Transverse colon (tissue), 4 donors: Measurements from ENCODE around the gene C1QTNF9B. TPM values are rescaled to one million over a fixed set of nuclear protein-coding genes. Genes with fewer than 3 reads are reported as not detected.

ENCODE experiments used
- DNase-seq: peaks from one replicate; pipeline ENCODE4 v3.0.0-alpha.2; 2019
- H3K27ac ChIP-seq, 4 donors: fragments of 200-600 bp; sonication (generic); 2 replicates each; pipeline ENCODE4 v1.5.1; 2016 to 2018; ENCODE audit warnings: inconsistent platforms in 4 of 4
- H3K27me3 ChIP-seq: fragments of 200-600 bp; sonication (generic); 2 replicates; pipeline ENCODE4 v1.5.1; 2017; ENCODE audit warnings: inconsistent platforms
- H3K36me3 ChIP-seq, 4 donors: fragments of 200-600 bp; sonication (generic); 2 replicates each; pipeline ENCODE4 v1.5.1; 2017 to 2019; ENCODE audit warnings: inconsistent platforms in 4 of 4
- H3K4me1 ChIP-seq, 4 donors: fragments of 200-600 bp; sonication (generic); 2 replicates each; pipeline ENCODE4 v1.5.1; 2017 to 2020; ENCODE audit warnings: inconsistent platforms in 4 of 4
- H3K4me3 ChIP-seq, 4 donors: fragments of 200-600 bp; sonication (generic); 1 replicate in 1 of 4; 2 replicates in 3 of 4; pipeline versions ENCODE4 v1.5.1 to v1.6.1; 2017 to 2019; ENCODE audit warnings: inconsistent platforms in 4 of 4
- H3K9me3 ChIP-seq, 2 donors: fragments of 200-600 bp; sonication (generic); 2 replicates each; pipeline ENCODE4 v1.5.1; 2017 to 2019; ENCODE audit warnings: inconsistent platforms in 2 of 2
- EP300 ChIP-seq: sonication (generic); formaldehyde crosslinking; IDR thresholded peaks from one replicate; pipeline ENCODE4 v1.6.1; 2017; ENCODE audit warnings: antibody characterized with exemption, low read depth
- POLR2A ChIP-seq: fragments of 450-650 bp; IDR thresholded peaks from one replicate; pipeline ENCODE4 v1.6.1; 2016; ENCODE audit warnings: antibody characterized with exemption, mild to moderate bottlenecking, moderate library complexity
- POLR2AphosphoS5 ChIP-seq, 3 donors: sonication (generic); formaldehyde crosslinking; IDR thresholded peaks; one replicate each; pipeline ENCODE4 v1.6.1; 2016; ENCODE audit warnings: antibody characterized with exemption in 3 of 3
- WGBS, 2 donors: methylation state at CpG; one replicate each; pipeline ENCODE4 v1.1.5; 2018; ENCODE audit warnings: low coverage in 1 of 2; 5-methylcytosine and 5-hydroxymethylcytosine counted together
- in situ Hi-C, 4 donors: fragments of 200-750 bp; cut with MboI; loops; one replicate each; pipeline versions ENCODE4 v1.15.0 to v1.15.1; 2017; ENCODE audit warnings: low sequenced_read_pairs in 3 of 4, low pct_ligation_motif_present in 1 of 4, low pct_unique_long_range_greater_than_20kb in 1 of 4
- intact Hi-C: fragments of 100-400 bp; cut with DNase I; formaldehyde crosslinking; loops from one replicate; pipeline ENCODE4 v1.15.1; 2023; ENCODE audit warnings: low total_unique reads
- total RNA-seq, 4 donors: library from RNA; depleted of rRNA; stranded (reverse); fragments of >200 nt; gene quantifications; one replicate each; pipeline ENCODE4 v1.1.0, GENCODE V29; 2016
- TF ChIP-seq, protein P1 (sequence below), 5 experiments: fragments of 200-600 bp in 3 of 5; fragments of 450-650 bp in 2 of 5; sonication (generic) in 3 of 5; IDR thresholded peaks; 1 replicate in 2 of 5; 2 replicates in 3 of 5; pipeline ENCODE4 v1.5.1; 2016 to 2017; ENCODE audit warnings: antibody characterized with exemption in 5 of 5, inconsistent platforms in 3 of 5, mild to moderate bottlenecking in 2 of 5, moderate library complexity in 1 of 5

The C1QTNF9B gene
- total RNA-seq, 4 donors from 2014 or later = not detected

DNA sequence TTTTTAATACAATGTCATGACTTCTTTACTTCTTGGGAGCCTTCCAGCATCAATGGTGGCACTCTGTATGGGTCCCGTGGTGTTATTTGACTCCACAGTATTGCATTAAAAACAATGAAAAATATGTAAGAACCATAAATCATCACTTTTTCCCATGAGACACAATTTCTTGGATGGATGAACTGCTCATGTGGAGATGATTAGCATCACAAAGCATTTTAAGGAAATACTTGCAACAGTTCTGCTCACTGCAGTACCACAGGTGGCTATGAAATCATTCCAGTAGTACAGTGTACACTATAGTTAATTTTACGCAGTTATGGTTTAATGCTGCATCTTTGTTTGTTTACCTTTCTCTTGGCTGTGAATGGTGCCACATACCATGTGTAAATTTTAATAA, 37.2 kb upstream of the C1QTNF9B start:
- no peaks in the 10 kb centered on the region for H3K9me3 ChIP-seq
- no peak for DNase-seq
- intact Hi-C loops (no loop called here), in situ Hi-C loops (no loop called here)
- no peaks in the 10 kb centered on the region for H3K4me1 ChIP-seq
- H3K4me3 ChIP-seq = no peak overlapping the region
- TF ChIP-seq POLR2AphosphoS5 (IDR thresholded peaks at IDR 0.05) = no peak
- no peak for TF ChIP-seq EP300
- TF ChIP-seq POLR2A = no peak
- TF ChIP-seq, protein P1, sequence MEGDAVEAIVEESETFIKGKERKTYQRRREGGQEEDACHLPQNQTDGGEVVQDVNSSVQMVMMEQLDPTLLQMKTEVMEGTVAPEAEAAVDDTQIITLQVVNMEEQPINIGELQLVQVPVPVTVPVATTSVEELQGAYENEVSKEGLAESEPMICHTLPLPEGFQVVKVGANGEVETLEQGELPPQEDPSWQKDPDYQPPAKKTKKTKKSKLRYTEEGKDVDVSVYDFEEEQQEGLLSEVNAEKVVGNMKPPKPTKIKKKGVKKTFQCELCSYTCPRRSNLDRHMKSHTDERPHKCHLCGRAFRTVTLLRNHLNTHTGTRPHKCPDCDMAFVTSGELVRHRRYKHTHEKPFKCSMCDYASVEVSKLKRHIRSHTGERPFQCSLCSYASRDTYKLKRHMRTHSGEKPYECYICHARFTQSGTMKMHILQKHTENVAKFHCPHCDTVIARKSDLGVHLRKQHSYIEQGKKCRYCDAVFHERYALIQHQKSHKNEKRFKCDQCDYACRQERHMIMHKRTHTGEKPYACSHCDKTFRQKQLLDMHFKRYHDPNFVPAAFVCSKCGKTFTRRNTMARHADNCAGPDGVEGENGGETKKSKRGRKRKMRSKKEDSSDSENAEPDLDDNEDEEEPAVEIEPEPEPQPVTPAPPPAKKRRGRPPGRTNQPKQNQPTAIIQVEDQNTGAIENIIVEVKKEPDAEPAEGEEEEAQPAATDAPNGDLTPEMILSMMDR (IDR thresholded peaks at IDR 0.05) = no peak
- H3K27me3 ChIP-seq = peaks cover 13% of the 10 kb centered on the region
- no peak overlapping the region for H3K27ac ChIP-seq
- no peaks in the 10 kb centered on the region for H3K36me3 ChIP-seq
- WGBS, 2 donors = 68 to 70% methylated on average over 2 of the region's 2 CpGs

DNA sequence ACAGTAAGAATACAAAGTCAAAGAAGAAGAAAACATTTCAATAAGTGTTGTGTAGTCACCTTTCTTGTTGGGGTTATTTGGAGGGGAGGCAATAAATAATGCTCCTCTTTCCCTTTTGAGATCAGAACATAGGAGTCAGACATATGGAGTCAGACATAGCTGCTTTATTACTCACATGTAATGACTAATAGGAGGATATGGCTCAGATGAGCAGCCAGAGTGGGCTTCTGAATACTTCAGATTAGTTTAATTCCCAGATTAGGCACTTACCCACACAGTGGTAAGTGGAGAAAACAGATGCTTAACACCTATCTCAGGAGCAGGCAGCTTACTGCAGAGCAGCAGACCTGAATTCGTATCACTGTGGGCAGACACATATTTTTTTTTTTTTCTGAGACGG, 31.7 kb upstream of the C1QTNF9B start:
- in situ Hi-C loops (no loop called here), intact Hi-C loops (no loop called here)
- Histone ChIP-seq H3K27ac (no peak overlapping the region), H3K4me1 (no peaks in the 10 kb centered on the region), H3K36me3 (no peaks in the 10 kb centered on the region), H3K27me3 (peaks cover 9% of the 10 kb centered on the region), H3K9me3 (no peaks in the 10 kb centered on the region), H3K4me3 (no peak overlapping the region)
- WGBS, 2 donors = 84% methylated on average over 2 of the region's 2 CpGs; no CpG with 5 or more reads in 1 of the 2 donors
- DNase-seq = no peak
- TF ChIP-seq POLR2AphosphoS5 (IDR thresholded peaks at IDR 0.05) (no peak), EP300 (no peak), POLR2A (no peak)
- TF ChIP-seq, protein P1 (IDR thresholded peaks at IDR 0.05) = no peak

DNA sequence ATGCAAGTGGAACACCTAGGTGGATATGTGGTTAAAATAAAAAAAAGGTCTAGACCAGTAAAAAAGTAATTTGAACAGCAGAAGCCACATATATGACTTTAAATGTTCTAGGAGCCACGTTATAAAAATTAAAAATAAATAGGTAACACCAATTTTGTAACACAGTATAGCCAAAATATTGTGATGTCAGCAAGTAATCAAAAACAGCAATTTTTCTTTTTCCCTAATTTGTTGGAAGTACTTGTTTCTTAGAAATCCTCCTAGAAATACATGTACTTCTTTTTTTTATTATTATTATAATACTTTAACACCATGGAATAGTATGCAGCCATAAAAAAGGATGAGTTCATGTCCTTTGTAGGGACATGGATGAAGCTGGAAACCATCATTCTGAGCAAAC, 25.7 kb upstream of the C1QTNF9B start:
- intact Hi-C loops (no loop called here), in situ Hi-C loops (no loop called here)
- TF ChIP-seq POLR2AphosphoS5 (IDR thresholded peaks at IDR 0.05) (no peak), POLR2A (no peak), EP300 (no peak)
- TF ChIP-seq, protein P1 (IDR thresholded peaks at IDR 0.05) = no peak
- Histone ChIP-seq H3K36me3 (no peaks in the 10 kb centered on the region), H3K4me1 (no peaks in the 10 kb centered on the region), H3K9me3 (no peaks in the 10 kb centered on the region), H3K4me3 (no peak overlapping the region), H3K27me3 (peaks cover 14% of the 10 kb centered on the region), H3K27ac (no peak overlapping the region)
- DNase-seq = no peak
- 44 to 50% methylated on average over 1 of the region's 1 CpG for WGBS, 2 donors

DNA sequence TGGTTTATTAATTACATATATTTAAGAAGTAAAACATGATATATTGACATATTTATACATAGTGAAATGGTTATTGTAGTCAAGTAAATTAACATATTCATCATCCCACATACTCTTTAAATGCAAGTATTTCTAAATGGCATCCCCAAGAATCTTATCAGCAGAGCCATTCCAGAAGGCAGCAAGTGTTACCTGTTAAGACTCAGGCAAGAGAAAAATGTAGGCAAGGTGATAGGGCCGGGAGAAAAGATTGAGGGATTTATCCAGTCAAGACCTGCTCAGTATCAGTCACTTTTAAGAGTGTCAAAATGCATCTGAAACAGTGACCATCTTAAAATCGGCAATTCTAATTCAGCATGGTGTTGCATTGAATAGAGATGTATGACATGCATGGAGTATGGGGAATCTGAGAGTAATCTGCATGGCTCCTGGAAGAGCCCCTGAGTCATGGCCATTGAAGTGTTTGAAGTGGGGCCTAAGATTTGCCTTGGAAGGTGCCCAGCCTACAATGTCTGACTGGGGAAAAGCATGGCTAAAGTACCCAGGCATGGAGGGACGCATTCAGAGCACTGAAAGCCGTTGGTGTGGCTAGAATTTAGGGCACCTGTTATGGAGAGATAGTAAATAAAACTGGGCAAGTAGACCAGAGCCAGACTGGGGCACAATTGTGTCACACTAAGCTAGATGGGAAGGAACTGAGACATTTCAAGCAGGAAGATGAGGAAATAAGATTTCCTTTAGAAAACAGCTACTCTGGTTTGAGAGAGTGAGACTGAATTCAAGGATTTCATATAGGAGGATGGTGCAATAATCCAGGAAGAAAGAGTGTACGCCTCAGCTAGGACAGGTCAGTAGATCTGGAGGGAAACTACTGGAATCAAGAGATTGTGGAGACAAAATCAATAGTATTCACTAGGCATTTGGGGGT, 25.0 kb upstream of the C1QTNF9B start:
- no peaks in the 10 kb centered on the region for H3K36me3 ChIP-seq
- H3K9me3 ChIP-seq = no peaks in the 10 kb centered on the region
- intact Hi-C loops (no loop called here), in situ Hi-C loops (no loop called here)
- DNase-seq = no peak
- H3K27ac ChIP-seq = no peak overlapping the region
- TF ChIP-seq EP300 = no peak
- TF ChIP-seq POLR2AphosphoS5 (IDR thresholded peaks at IDR 0.05) = no peak
- no peak for TF ChIP-seq POLR2A
- TF ChIP-seq, protein P1 (IDR thresholded peaks at IDR 0.05) = no peak
- peaks cover 17% of the 10 kb centered on the region for H3K27me3 ChIP-seq
- no peak overlapping the region for H3K4me3 ChIP-seq
- no peaks in the 10 kb centered on the region for H3K4me1 ChIP-seq
- 74 to 82% methylated on average over 3 to 5 of the region's 5 CpGs for WGBS, 2 donors
